ENCODE results near the gene RHOF. TPM values are rescaled to one million over a fixed set of nuclear protein-coding genes. Genes with fewer than 3 reads are reported as not detected.

Gene RHOF
- total RNA-seq = 10 to 100 TPM in 3 of 4 donors, 1 to 10 TPM in 1; 5.1 to 27.6 (median 13.1) TPM

- peaks cover 27 to 43% of the 10 kb centered on the region in 2 donors for H3K4me1 ChIP-seq
- no peak for DNase-seq
- intact Hi-C loops (cut with DNase I; ENCODE audit: low total_unique reads) = loop anchor here (5.0 kb wide), 1 partner anchor 96 kb away; no protein-coding TSS in a partner anchor
Measured at GRCh38 chr12:121793440-121793837, at the start of gene RHOF. Gene RHOF (minus strand): TSS chr12:121793688. CDS start chr12:121793633, 55 bp downstream.

GRCh38 chr12:121839993-121840761 is 46.7 kb upstream of the RHOF start:
- Histone ChIP-seq H3K4me1 (no peaks in the 10 kb centered on the region), H3K36me3 (no peaks in the 10 kb centered on the region), H3K27me3 (no peaks in the 10 kb centered on the region), H3K4me3 (peak overlapping the region; percentile 45 to 54), H3K9me3 (no peaks in the 10 kb centered on the region), H3K27ac (peak overlapping the region; percentile 24 to 67)
- DNase-seq = no peak
- intact Hi-C loops (cut with DNase I; ENCODE audit: low total_unique reads) = no loop called here
- TF ChIP-seq CTCF (IDR thresholded peaks at IDR 0.05) = no peak
- TF ChIP-seq POLR2A (IDR thresholded peaks at IDR 0.05) = no peak

More at GRCh38 chr12:121793440-121793837, at the start of gene RHOF:
- Histone ChIP-seq H3K4me3 (peak within 1 kb of the TSS; percentile 42 to 44), H3K9me3 (no peaks in the 10 kb centered on the region), H3K36me3 (no peaks in the 10 kb centered on the region), H3K27me3 (no peaks in the 10 kb centered on the region), H3K27ac (peak within 1 kb of the TSS; percentile 100)
- TF ChIP-seq CTCF (IDR thresholded peaks at IDR 0.05) (no peak), POLR2A (IDR thresholded peaks at IDR 0.05) (peak in 1 of 2 donors; percentile 25)

- TF ChIP-seq POLR2A (IDR thresholded peaks at IDR 0.05) = peak; percentile 55 to 74
- peak; percentile 41 to 76 (median 56) for TF ChIP-seq CTCF (IDR thresholded peaks at IDR 0.05)
- Histone ChIP-seq H3K4me1 (no peaks in the 10 kb centered on the region), H3K27me3 (no peaks in the 10 kb centered on the region), H3K9me3 (no peaks in the 10 kb centered on the region), H3K27ac (peak overlapping the region; percentile 60 to 67), H3K4me3 (peak overlapping the region; percentile 45 to 54), H3K36me3 (no peaks in the 10 kb centered on the region)
- DNase-seq = peak; percentile 99
- intact Hi-C loops (cut with DNase I; ENCODE audit: low total_unique reads) = no loop called here
Measured at GRCh38 chr12:121839106-121839992, 45.9 kb upstream of the RHOF start.

GRCh38 chr12:121838126-121838525 is 44.6 kb upstream of the RHOF start:
- TF ChIP-seq CTCF (IDR thresholded peaks at IDR 0.05) (no peak), POLR2A (IDR thresholded peaks at IDR 0.05) (no peak)
- Histone ChIP-seq H3K27me3 (no peaks in the 10 kb centered on the region), H3K4me3 (no peak overlapping the region), H3K36me3 (no peaks in the 10 kb centered on the region), H3K9me3 (no peaks in the 10 kb centered on the region), H3K4me1 (no peaks in the 10 kb centered on the region), H3K27ac (no peak overlapping the region)
- intact Hi-C loops (cut with DNase I; ENCODE audit: low total_unique reads) = no loop called here
- no peak for DNase-seq
